NCI-H1048 (cell line): Measurements from ENCODE around the gene HAUS6.
"Not testable (repeated sequence)": the region's sequence is repeated elsewhere in the genome, so short reads cannot be mapped to it uniquely, and the experiment has no call there.

Source experiments
- DNase-seq: peaks from one replicate; lab custom pipeline; 2025; lab: John Stamatoyannopoulos, UW

Gene HAUS6

GRCh38 chr9:19033015-19033414 lies 69.7 kb downstream of the HAUS6 start, which contains the start of gene SAXO1:
Gene SAXO1 (minus strand): TSS chr9:19033209. CDS start chr9:19032908, 301 bp downstream.
- DNase-seq, result no peak

- no peak for DNase-seq
Observed at GRCh38 chr9:19032406-19032805, 70.3 kb downstream of the HAUS6 start.

GRCh38 chr9:19030899-19031298 lies 71.8 kb downstream of the HAUS6 start:
- no peak for DNase-seq

GRCh38 chr9:19028835-19029451 lies 73.8 kb downstream of the HAUS6 start:
- no peak for DNase-seq

GRCh38 chr9:19027825-19028224 lies 74.9 kb downstream of the HAUS6 start:
- DNase-seq, result no peak

- no peak for DNase-seq
Observed at GRCh38 chr9:19026375-19026774, 76.3 kb downstream of the HAUS6 start.

GRCh38 chr9:19023078-19023477 lies 79.6 kb downstream of the HAUS6 start:
- DNase-seq, result no peak

- DNase-seq, result no peak
Observed at GRCh38 chr9:19022206-19022605, 80.5 kb downstream of the HAUS6 start.

GRCh38 chr9:19021649-19022048 lies 81.1 kb downstream of the HAUS6 start:
- not testable (repeated sequence) for DNase-seq

- DNase-seq, result no peak
Observed at GRCh38 chr9:19020886-19021455, 81.7 kb downstream of the HAUS6 start.

GRCh38 chr9:19018201-19018600 lies 84.5 kb downstream of the HAUS6 start:
- no peak for DNase-seq

GRCh38 chr9:19009391-19009965 lies 93.2 kb downstream of the HAUS6 start:
- no peak for DNase-seq
